GM21390 (cell line): ENCODE results near the gene KCTD2.
A peak's percentile ranks its signal among the peaks of the same experiment; 100 is the strongest.

Experiments used
- ATAC-seq: cut with Tn5 transposase; IDR thresholded peaks from one replicate; pipeline ENCODE4 v1.9.1; 2021; ENCODE audit not compliant: unreplicated experiment

The KCTD2 gene

GRCh38 chr17:75096082-75096625, 49.1 kb downstream of the KCTD2 start:
- ATAC-seq, result no peak

DNA sequence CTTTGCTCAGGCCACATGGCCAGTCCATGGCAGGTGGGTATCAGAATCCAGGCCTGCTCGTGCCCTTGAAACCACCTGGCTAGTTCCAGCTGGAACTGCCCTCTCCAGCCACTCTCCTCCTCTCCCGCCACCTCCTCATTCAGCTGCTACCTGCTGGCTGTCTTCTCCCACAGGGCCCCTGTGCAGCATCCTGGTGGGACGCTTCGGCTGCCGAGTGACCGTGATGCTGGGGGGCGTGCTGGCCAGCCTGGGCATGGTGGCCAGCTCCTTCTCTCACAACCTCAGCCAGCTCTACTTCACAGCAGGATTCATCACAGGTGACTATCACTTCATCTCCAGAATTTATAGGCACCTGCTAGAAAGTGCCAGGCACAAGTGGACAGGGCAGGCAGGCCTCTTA, 50.8 kb downstream of the KCTD2 start:
- ATAC-seq, result no peak

DNA sequence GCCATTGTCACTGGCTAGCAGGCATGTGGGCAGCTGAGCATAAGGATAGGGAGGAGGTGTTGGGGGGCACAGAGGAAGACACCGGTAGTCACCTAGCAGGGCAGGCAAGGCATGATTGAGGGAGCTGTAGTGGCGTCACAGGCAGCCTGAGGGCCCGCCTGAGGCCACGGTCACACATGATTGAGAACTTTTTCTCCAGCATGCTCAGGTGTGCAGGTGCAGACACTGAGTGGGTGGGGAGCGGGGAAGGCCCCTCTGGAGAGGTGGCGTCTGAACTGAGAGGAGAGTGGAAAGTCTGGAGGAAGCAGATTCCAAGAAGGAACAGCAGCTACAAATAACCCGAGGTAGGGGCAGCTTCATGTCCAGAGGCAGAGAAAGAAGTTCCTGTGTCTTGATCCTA, 51.8 kb downstream of the KCTD2 start:
- ATAC-seq, result no peak

GRCh38 chr17:75099881-75100595, 53.0 kb downstream of the KCTD2 start:
- ATAC-seq, result no peak

DNA sequence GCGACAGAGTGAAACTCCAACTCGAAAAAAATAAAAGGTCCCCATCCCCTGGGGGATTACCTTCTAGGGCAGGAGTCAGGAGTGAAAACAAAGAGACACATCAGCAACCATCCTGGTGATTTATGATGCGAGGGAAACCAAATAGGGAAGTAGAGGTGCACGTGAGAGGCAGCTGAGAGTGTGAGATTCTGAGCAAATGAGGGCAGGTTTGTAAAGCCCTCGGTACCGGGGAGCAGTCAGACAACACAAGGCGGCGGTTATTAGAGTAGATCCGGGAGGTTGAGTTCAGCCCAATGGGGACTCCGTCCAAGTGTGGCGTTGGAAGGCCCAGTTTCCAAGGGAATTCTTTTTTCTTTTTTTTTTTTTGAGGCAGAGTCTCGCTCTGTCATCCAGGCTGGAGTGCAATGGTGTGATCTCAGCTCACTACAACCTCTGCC, 55.4 kb downstream of the KCTD2 start:
- ATAC-seq, result no peak

GRCh38 chr17:75103601-75104554, 56.9 kb downstream of the KCTD2 start:
- ATAC-seq, result no peak

DNA sequence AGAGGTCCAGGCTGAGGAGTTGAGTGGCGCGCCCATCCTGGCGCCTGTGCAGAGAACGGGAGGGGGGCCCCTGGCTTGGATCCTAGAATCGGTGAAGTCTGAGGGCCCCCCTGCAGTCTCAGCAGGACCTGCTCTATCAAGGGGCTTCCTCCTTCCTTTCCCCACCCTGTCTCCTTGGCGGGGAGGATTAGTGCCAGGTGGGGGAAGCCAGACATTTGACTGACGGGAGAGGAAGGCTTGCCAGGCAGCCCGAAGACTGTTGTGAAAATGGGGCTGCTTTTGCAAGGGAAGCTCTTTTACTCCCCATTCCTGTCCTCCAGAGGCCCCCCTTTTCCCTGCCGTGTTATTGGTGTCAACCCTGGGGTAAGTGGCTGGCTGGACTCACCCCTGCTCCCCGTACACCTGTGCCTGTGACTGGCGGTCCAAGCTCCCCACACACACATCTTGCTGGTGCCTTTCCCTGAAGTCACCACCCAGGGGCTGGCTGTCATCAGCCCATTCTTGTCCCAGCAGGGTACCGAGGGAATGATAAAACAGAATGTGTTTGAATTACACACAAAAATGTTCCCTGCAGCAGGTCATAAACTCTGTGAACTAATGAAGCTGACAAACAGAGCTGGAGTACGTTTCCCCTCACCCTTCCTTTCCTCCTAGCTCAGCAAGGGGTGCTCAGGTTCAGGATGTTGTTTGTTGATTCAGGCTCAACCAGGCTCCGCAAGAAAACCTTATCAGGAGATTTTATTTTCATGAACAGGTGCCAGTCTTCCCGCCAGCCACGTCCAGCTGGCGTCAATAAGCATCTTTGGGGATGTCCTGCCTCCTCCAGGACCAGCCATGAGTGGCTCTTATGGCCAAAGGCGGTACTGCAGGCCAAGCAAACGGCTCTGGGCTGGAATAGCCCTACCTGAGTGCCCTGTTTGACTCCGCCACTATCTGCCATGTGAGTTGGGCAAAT, 58.4 kb downstream of the KCTD2 start:
- ATAC-seq, result no peak

- no peak for ATAC-seq
Measured at GRCh38 chr17:75108193-75108592, 61.2 kb downstream of the KCTD2 start.

GRCh38 chr17:75109046-75109406, 62.0 kb downstream of the KCTD2 start:
- no peak for ATAC-seq

- peak; percentile 55 for ATAC-seq
Measured at GRCh38 chr17:75109407-75110233, 62.6 kb downstream of the KCTD2 start, which contains the start of gene ARMC7. ARMC7 (plus strand) TSS chr17:75109969; CDS start chr17:75110289, 320 bp downstream.

DNA sequence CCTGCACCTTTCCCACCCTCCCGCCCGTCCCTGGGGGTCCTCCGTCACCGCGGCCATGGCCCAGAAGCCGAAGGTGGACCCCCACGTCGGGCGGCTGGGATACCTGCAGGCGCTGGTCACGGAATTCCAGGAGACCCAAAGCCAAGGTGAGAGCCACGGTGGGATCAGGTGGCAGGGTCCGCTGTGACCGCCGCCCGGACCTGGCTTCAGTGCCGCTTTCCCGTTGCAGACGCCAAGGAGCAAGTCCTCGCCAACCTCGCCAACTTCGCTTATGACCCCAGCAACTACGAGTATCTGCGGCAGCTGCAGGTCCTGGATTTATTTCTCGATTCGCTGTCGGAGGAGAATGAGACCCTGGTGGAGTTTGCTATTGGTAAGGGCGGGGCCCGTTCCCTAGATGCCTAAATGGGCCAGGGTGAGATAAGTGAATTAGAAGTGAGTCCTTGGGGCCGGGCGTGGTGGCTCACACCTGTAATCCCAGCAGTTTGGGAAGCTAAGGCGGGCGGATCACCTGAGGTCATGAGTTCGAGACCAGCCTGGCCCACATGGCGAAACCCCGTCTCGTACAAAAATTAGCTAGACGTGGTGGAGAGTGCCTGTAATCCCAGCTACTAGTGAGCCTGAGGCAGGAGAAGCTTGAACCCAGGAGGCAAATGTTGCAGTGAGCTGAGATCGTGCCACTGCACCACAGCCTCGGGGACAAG, 63.4 kb downstream of the KCTD2 start:
- no peak for ATAC-seq

DNA sequence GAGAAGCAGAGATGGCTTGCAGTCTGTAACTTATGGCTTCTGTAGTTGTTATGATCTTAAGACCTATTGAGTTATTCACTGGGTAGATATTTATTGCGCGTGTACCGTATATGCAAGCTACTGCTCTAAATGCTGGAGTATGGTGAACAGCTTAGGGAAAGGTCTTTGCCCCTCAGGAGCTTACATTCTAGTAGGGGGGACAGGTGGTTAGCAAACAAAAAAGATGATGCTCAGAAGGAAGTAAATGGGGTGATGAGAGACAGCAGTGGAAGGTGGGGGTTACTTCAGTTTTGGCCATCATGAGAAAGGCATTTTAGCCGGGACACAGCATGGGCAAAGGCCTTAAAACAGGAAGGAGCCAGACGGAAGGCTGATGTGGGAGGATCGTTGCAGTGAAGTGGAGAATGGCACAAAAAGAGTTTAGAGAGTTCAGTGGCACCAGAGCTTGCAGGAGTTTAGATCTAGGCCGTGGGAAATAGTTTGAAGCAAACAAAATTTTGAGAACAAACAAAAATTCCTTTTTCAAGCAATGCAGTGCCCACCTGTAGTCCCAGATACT, 64.8 kb downstream of the KCTD2 start:
- ATAC-seq, result no peak

- no peak for ATAC-seq
Measured at GRCh38 chr17:75113798-75114551, 67.0 kb downstream of the KCTD2 start.

GRCh38 chr17:75114552-75115314, 67.7 kb downstream of the KCTD2 start:
- ATAC-seq, result no peak
